Measurements from ENCODE around the gene MLH3. TPM values are rescaled to one million over a fixed set of nuclear protein-coding genes. Genes with fewer than 3 reads are reported as not detected.
A peak's percentile ranks its signal among the peaks of the same experiment; 100 is the strongest.

Gene MLH3
- total and polyA plus RNA-seq, 10 of the 15 experiments (the other 5 are each of a cell fraction or from before 2014, with no cell fraction given): 12.6 to 31.2 (median 19.6) TPM

- TF ChIP-seq PRDM15 (CRISPR knock-in tag; IDR thresholded peaks at IDR 0.05) (no peak), ZNF24 (IDR thresholded peaks at IDR 0.05) (no peak), ESRRA (IDR thresholded peaks at IDR 0.05; ENCODE audit: low read length) (no peak), NFYA (IDR thresholded peaks at IDR 0.05; ENCODE audit: borderline replicate concordance, low read depth, low read length) (no peak), EP300 (IDR thresholded peaks at IDR 0.05; ENCODE audit: borderline replicate concordance in 1 of 2, control insufficient read depth in 1 of 2, low read depth in 2 of 2, low read length in 2 of 2) (no peak), MYC (IDR thresholded peaks at IDR 0.05; ENCODE audit: insufficient read depth, insufficient read length, insufficient replicate concordance, low read length, severe bottlenecking) (peak; percentile 55), ATF7 (IDR thresholded peaks at IDR 0.05; ENCODE audit: low read depth) (no peak), YBX1 (IDR thresholded peaks at IDR 0.05) (no peak), MEF2A (IDR thresholded peaks at IDR 0.05; ENCODE audit: insufficient read depth, low read depth, low read length) (no peak), PML (IDR thresholded peaks at IDR 0.05; ENCODE audit: low read length) (no peak; the same call in 1 of the 2 replicates), IRF5 (IDR thresholded peaks at IDR 0.05; ENCODE audit: borderline replicate concordance) (no peak), CUX1 (IDR thresholded peaks at IDR 0.05; ENCODE audit: insufficient replicate concordance, low read depth, low read length) (no peak), HCFC1 (IDR thresholded peaks at IDR 0.05; ENCODE audit: low read length) (no peak), MAX (IDR thresholded peaks at IDR 0.05; ENCODE audit: low read depth, low read length) (peak; percentile 76; the same call in 1 of the 2 replicates), ZNF622 (IDR thresholded peaks at IDR 0.05) (no peak), RCOR1 (conservative IDR thresholded peaks at IDR 0.05; ENCODE audit: low read depth, low read length) (0 out of 2 replicates have a peak, but pooled peaks have one; percentile 24), IRF4 (IDR thresholded peaks at IDR 0.05; ENCODE audit: low read depth, low read length) (no peak), FOS (IDR thresholded peaks at IDR 0.05; ENCODE audit: borderline replicate concordance, extremely low read depth, insufficient read length) (no peak), LARP7 (IDR thresholded peaks at IDR 0.05) (peak; percentile 89), CHD4 (IDR thresholded peaks at IDR 0.05) (no peak), RFX5 (IDR thresholded peaks at IDR 0.05; ENCODE audit: low read depth, low read length) (no peak)
Observed at GRCh38 chr14:75050852-75051555, at the start of gene MLH3 (continued).
